ENCODE measurements around the gene RBBP8NL.

Gene RBBP8NL

GRCh38 chr20:62371588-62372041 lies 55.7 kb downstream of the RBBP8NL start:
- DNase-seq = no peak

DNA sequence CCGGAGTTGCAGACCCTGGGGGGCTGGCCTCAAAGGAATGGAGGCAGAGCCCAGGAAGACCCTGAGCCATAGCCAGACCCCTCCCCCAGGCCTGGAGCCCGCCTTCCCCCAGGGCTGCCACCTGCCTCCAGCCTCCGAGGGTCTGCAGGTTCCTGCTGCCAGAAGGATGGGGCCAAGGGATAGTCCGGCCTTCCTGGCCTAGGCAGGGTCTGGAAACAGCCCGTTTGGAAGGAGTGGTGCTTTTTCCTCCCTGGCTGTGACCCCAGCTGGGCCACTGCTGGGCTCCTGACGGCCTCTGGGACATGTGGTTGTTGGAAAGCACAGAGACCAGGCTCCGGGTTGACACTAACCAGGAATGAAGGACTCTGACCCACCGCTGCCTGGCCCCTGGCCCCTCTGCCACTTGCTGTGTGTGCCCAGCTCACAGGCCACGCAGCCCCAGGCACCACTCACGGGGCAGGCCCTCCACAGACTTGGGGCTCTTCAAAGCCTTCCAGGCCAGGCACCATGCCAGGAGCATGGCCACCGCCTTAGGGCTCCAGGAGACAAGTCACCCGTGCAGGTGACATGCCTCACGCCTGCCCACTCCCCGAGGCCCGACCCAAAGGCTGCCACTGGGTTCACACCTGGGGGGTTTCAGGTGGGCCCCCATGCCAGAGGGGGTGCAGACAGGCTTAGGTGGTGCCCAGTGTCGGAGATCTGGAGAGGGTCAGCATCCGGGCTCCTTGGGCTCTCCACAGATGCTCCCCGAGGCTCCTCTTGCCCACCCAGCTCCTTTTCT lies 56.3 kb downstream of the RBBP8NL start:
- no peak for DNase-seq

DNA sequence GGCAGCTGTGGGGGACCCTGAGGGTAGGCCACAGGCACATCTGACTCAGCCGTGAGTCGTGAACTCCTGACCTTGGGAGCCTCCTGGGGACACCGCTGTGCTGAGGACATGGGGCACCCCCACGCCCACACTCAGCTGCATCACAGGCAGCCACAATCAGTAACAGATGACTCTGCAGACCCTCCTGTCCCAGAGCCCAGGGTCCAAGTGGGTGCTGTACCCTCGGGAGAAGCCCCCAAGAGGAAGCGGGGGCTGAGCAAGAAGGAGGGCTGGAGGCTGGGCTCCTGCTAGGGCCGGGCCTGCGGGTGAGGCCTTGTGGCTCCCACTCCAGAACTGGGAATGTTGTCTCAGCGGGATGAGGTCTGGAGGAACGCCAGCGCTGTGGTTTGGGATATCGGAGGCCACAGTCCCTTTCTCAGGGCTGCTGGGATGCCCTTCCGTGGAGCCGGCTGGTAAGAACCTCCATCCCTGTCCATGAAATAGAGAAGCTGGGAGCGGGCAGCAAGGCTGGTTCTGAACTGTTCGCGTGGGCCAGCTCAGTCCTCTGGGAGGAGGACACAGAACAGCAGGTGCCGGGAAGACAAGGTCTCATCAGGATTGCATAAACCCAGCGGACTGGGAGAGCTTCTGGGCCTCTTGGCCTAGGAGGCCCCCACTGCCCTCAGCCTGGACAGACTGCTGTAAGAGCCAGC lies 57.1 kb downstream of the RBBP8NL start:
- no peak for DNase-seq

DNA sequence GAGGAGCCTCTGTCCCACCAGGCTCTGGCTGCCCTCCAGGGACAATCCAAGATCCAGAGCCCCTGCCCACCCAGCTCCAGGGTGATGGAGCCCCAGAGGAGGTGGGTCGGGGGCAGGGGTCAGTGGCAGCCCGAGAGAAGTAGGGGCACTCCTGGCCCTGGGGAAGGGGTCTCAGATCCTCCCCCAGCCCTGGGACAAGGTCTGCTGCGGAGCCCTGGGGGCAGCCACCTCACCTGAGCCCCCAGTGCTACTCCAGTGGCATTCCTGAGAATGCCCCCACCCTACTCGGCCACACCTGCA lies 57.6 kb downstream of the RBBP8NL start:
- DNase-seq = no peak

GRCh38 chr20:62368976-62369814 lies 58.1 kb downstream of the RBBP8NL start:
- no peak for DNase-seq

GRCh38 chr20:62368392-62368975 lies 58.9 kb downstream of the RBBP8NL start:
- no peak for DNase-seq

GRCh38 chr20:62367633-62368391 lies 59.5 kb downstream of the RBBP8NL start:
- no peak for DNase-seq

DNA sequence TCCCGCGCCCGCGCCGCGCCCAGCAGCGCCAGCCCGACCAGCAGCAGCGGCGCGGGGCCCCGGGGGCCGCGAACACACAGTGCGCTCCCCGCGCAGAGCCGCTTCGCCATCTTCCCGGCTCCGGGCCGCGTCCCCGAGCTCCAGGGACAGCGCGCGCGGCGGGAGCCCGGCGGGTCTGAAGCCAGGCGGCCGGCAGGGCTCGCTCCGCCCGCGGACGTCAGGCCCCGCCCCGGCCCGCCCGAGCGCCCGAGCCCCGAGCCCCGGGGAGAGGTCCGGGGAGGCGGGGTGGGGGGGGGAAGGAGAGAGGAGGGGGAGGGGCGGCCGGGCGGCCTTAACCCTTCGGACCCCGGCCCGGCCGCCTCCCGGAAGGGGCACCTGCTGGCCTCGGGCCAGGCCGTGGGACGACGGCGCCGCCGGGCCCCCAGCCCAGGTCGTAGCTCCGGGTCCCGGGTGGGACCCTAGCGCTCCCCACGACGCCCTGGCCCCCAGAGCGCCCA lies 60.2 kb downstream of the RBBP8NL start, which contains the start of gene LAMA5:
Gene LAMA5 (minus strand): TSS at position 177 of the 497 bp plus-strand sequence. CDS start 67 bp downstream, at position 110.
- DNase-seq = no peak

DNA sequence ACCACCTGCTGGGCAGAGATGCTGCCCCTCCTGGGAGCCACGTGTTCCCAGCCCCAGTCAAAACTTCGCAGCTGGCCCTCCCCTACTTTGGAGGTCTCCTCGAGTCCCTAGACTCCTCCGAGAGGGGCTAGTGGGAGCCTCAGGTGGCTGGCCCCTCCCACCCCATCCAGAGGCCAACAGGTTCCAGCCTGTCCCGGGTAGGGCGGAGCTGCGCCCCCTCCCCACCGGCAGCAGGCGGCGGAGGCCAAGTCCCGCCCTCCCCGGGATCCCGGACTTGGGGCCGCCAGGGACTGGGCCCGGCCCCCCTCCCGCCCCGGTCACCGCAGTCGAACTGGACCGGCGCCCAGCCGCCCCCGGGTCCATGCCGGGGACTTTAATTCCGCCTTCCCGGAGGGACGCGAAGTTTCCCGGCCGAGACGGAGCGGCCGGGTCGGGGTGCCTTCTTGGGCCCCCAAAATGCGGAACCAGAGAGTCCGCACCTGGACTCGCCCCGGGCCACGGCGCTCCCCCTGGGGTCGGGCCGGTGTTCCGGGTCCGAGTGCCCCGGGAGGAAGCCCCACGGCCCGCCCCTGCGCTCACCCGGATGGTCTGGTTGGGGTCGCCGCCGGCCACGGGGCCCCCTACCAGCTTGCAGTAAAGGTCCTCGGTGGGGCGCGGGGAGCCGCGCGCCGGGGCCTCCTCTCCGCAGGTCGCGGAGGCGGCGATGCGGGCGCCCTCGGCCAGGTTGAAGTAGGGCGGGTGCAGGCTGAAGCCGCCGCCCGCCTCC lies 60.8 kb downstream of the RBBP8NL start:
- DNase-seq = no peak

DNA sequence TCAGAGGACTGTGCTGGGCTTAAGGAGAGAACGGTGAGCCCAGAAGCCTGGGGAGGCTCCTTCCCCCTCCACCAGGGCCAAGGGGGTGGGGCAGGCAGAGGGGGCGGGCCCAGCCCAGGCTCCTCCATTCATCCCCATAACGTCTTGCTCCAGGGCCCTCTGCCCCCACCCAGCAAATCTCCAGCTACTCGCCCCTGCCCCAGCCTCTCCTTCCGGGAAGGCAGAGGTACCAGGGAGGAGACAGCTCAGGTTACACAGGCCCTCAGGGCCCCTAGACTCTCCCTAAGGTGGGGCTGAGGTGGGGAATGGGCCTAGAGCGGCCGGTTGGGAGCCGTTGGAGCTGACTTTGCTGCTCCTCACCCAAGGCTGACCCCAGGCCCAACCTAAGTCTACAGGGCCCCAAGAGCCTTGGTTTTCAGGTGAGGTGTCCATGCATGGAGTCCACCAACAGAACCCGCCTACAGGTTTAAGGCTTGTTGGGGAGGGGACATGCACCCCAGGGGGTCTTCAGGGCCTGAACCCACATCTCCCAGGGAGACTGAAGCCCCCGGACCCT lies 61.4 kb downstream of the RBBP8NL start:
- DNase-seq = no peak

DNA sequence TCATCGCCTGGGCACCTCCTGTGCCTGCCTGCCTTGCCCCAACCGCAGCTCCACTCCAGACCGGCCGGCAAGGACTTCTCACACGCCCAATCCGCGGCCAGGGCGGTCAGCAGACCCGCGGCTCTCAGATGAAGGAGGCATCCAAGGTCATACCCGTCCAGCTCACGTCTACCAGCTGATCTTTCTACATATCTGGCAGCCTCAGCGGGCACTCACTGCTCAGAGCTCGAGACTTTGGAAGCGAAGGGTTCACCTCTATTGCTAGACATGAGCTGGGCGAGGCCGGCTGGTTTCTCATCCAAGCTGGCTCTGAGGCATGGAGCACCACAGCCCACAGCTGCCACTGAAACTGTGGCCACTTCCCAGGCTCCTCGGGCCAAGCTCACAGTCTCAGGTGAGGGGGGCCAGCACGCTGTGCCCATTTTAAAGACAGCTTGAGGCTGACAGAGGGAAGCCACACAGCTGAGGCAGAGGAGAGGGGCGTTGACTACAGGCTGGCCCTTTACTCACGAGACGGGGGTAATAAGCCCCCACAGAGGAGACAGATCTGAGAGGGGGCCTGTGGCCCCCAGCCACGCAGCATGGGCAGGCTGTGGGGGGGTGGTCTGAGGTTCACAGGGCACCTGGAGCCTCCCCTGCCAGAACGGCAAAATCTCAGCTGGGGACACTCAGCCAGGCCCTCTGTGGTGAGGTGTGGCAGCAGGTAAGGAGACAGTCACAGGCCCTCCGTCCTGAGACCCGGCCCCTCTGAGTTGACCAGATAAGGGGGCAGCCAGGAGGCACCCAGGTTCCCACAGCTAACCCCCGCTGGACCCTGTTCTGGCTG lies 62.2 kb downstream of the RBBP8NL start:
- no peak for DNase-seq

DNA sequence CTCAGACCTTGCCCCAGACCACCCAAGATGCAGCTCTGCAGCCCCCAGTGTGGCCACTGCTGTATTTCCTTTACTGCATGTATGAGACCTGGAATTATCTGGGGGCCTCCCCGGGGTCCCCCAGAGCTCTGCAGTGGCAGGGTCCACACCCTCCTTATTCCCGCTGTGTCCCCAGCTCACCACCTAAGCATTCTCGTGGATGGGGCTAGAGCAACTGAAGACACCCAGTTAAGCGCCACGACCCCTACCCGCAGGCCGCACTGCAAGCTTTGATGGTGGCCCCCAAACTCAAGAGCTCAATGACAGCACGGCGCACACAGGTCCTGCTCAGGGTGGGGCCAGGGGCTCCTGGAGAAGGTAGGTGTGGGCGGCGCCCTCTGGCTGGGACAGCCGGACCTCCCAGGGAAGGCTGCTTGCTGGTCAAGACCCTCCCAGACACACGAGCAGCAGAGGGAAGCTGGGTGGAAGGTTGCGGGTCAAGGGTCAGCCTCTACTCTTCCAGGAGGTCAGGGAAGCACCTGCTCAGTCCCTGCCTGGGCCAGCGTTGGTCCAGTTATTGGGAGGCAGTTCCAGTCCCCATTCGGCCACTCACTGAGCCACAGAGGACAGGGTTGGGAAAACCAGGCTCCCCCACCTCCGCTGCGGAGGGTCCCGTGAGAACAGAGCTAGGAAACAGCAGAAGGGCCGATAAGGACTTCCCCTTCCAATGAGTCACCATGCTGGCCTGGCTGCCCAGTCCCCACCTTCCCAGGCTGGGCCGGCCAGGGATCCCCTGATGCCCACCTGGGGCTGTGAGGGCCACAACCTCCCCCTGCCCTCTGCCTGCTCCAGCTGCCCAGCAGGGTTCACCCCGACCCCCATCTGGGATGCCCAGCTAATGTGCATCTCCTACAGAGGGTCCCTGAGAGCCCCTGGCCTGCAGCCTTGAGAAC lies 63.2 kb downstream of the RBBP8NL start:
- no peak for DNase-seq

GRCh38 chr20:62362991-62363919 lies 64.1 kb downstream of the RBBP8NL start:
- DNase-seq = no peak

DNA sequence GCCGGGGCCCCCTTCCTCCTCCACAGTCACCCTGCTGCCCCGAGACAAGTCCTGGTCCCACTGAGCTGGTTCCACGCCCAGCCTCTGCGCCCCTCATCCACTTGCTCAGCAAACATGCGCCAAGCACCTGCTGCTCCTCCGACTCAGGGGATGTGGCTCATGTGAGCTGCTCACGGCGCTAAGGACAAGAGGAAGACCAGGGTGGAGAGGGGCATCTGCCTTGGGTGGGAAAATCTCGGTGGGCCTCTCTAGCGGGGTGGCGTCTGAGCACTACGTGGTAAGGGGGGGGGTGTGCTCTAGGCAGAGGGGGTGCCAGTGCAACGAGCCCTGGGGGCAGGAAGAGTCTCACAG lies 64.8 kb downstream of the RBBP8NL start:
- no peak for DNase-seq

DNA sequence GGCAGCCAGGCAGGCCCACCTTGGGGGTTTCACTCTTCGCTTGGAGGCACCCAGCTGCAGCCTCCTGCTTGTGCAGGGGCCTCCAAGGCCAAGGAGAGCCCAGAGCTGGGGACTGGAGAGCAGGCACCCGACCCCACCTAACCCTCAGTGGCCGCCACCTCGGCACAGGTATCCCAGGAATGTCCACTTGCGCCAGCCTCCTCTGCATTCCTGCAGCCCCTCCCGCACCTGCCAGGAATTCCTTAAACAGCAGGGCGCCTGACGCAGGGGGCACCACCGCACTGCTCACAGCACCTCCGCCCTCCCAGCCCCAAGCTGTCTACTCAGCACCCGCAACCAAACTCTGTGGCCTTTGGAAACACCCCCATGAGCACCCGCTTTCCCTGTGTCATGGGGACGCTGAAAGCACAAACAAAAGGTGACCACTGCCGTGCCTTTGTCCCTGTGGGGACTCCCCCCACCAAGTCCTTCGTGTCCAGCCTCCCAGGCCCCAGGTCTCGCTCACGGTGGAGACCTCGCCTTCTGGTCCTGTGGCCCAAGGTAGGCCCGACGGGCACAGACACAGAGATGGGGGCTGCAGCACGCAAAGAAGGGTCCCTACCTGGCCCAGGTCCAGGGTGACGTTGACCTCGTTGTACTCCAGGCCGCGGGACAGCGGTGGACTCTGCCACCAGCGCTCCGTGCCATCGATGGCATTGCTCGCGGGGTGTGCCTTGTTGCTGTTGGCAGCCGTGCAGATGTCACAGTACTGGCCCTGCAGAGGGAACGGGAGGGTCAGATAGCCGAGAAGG lies 65.3 kb downstream of the RBBP8NL start:
- DNase-seq = no peak

GRCh38 chr20:62360854-62361798 lies 66.2 kb downstream of the RBBP8NL start:
- no peak for DNase-seq
